Measurements from ENCODE around the gene SETD4. TPM values are rescaled to one million over a fixed set of nuclear protein-coding genes. Genes with fewer than 3 reads are reported as not detected.

SETD4 gene
- total and polyA plus RNA-seq, 4 donors = 8.1 to 30.3 (median 16.3) TPM

GRCh38 chr21:36034211-36034913, 26.0 kb downstream of the SETD4 start:
- no peak overlapping the region for H3K4me3 ChIP-seq
- ATAC-seq (ENCODE audit: insufficient read depth, low FRiP score) = no peak
- no peak overlapping the region for H3K27ac ChIP-seq (ENCODE audit: low read depth in 1 of 2, low read length in 1 of 2)
- H3K4me1 ChIP-seq (ENCODE audit: control insufficient read depth in 5 of 5, insufficient read depth in 5 of 5, low read length in 5 of 5) = no peaks in the 10 kb centered on the region
- no peak for TF ChIP-seq CTCF (IDR thresholded peaks at IDR 0.05; ENCODE audit: control extremely low read depth, extremely low read depth)
- no peaks in the 10 kb centered on the region for H3K9me3 ChIP-seq (ENCODE audit: control insufficient read depth in 4 of 4, insufficient read depth in 3 of 4, low read length in 3 of 4)
- no peak for DNase-seq
- H3K27me3 ChIP-seq (ENCODE audit: control insufficient read depth in 3 of 3, insufficient read depth in 3 of 3, low read length in 2 of 3) = no peaks in the 10 kb centered on the region
- no peak overlapping the region for H3K9ac ChIP-seq (ENCODE audit: insufficient read depth in 1 of 2, low read length in 2 of 2)
- peaks cover 8 to 23% (median 22%) of the 10 kb centered on the region in 4 donors for H3K36me3 ChIP-seq (ENCODE audit: control insufficient read depth in 4 of 4, insufficient read depth in 4 of 4, low read length in 4 of 4)
- 86 to 88% methylated on average over 16 of the region's 16 CpGs for WGBS, 2 donors

GRCh38 chr21:36032647-36033406, 27.5 kb downstream of the SETD4 start:
- H3K4me3 ChIP-seq = no peak overlapping the region
- H3K36me3 ChIP-seq (ENCODE audit: control insufficient read depth in 4 of 4, insufficient read depth in 4 of 4, low read length in 4 of 4) = peaks cover 2 to 17% (median 15%) of the 10 kb centered on the region in 4 donors
- 90 to 95% methylated on average over 27 to 28 of the region's 28 CpGs for WGBS, 2 donors
- no peak overlapping the region for H3K27ac ChIP-seq (ENCODE audit: low read depth in 1 of 2, low read length in 1 of 2)
- H3K4me1 ChIP-seq (ENCODE audit: control insufficient read depth in 5 of 5, insufficient read depth in 5 of 5, low read length in 5 of 5) = peaks cover 0 to 3% (median 0%) of the 10 kb centered on the region in 5 donors
- ATAC-seq (ENCODE audit: insufficient read depth, low FRiP score) (no peak), DNase-seq (peak in 1 of 3 donors; percentile 12)
- H3K9ac ChIP-seq (ENCODE audit: insufficient read depth in 1 of 2, low read length in 2 of 2) = no peak overlapping the region
- no peaks in the 10 kb centered on the region for H3K9me3 ChIP-seq (ENCODE audit: control insufficient read depth in 4 of 4, insufficient read depth in 3 of 4, low read length in 3 of 4)
- no peak for TF ChIP-seq CTCF (IDR thresholded peaks at IDR 0.05; ENCODE audit: control extremely low read depth, extremely low read depth)
- H3K27me3 ChIP-seq (ENCODE audit: control insufficient read depth in 3 of 3, insufficient read depth in 3 of 3, low read length in 2 of 3) = no peaks in the 10 kb centered on the region

- Histone ChIP-seq H3K27me3 (ENCODE audit: control insufficient read depth in 3 of 3, insufficient read depth in 3 of 3, low read length in 2 of 3) (no peaks in the 10 kb centered on the region), H3K4me3 (no peak overlapping the region), H3K9ac (ENCODE audit: insufficient read depth in 1 of 2, low read length in 2 of 2) (no peak overlapping the region), H3K4me1 (ENCODE audit: control insufficient read depth in 5 of 5, insufficient read depth in 5 of 5, low read length in 5 of 5) (peaks cover 0 to 3% (median 0%) of the 10 kb centered on the region in 5 donors), H3K27ac (ENCODE audit: low read depth in 1 of 2, low read length in 1 of 2) (no peak overlapping the region), H3K9me3 (ENCODE audit: control insufficient read depth in 4 of 4, insufficient read depth in 3 of 4, low read length in 3 of 4) (no peaks in the 10 kb centered on the region), H3K36me3 (ENCODE audit: control insufficient read depth in 4 of 4, insufficient read depth in 4 of 4, low read length in 4 of 4) (peaks cover 0 to 11% (median 5%) of the 10 kb centered on the region in 4 donors)
- no peak for DNase-seq
- ATAC-seq (ENCODE audit: insufficient read depth, low FRiP score) = no peak
- TF ChIP-seq CTCF (IDR thresholded peaks at IDR 0.05; ENCODE audit: control extremely low read depth, extremely low read depth) = no peak
- WGBS, 2 donors = 65 to 75% methylated on average over 16 of the region's 16 CpGs
These were observed 29.6 kb downstream of the SETD4 start for GRCh38 chr21:36030581-36031189.
